Brain pericyte (primary cell): ENCODE data around the gene SLAMF8.

Experiments used
- DNase-seq: peaks from one replicate; pipeline ENCODE4 v3.0.0-alpha.2; 2012; ENCODE audit warnings: low read depth, low spot score

Gene SLAMF8

GRCh38 chr1:159826441-159827101 is at the start of gene SLAMF8:
Gene SLAMF8, plus strand, starts transcription at chr1:159826873. Its CDS starts 26 bp downstream, at chr1:159826899.
- no peak for DNase-seq

- DNase-seq = no peak
Measured at GRCh38 chr1:159778266-159778665, 48.4 kb upstream of the SLAMF8 start.

GRCh38 chr1:159779403-159779851 is 47.2 kb upstream of the SLAMF8 start:
- no peak for DNase-seq

GRCh38 chr1:159780583-159781582 is 45.8 kb upstream of the SLAMF8 start, which contains the start of gene DUSP23:
Gene DUSP23, plus strand, starts transcription at chr1:159780962. Its CDS starts 139 bp downstream, at chr1:159781101.
- peak; percentile 98 for DNase-seq

- no peak for DNase-seq
Measured at GRCh38 chr1:159781992-159782391, 44.7 kb upstream of the SLAMF8 start.

- no peak for DNase-seq
Measured at GRCh38 chr1:159783724-159784123, 42.9 kb upstream of the SLAMF8 start.

- no peak for DNase-seq
Measured at GRCh38 chr1:159786465-159786864, 40.2 kb upstream of the SLAMF8 start.

GRCh38 chr1:159786966-159787365 is 39.7 kb upstream of the SLAMF8 start:
- DNase-seq = no peak

- no peak for DNase-seq
Measured at GRCh38 chr1:159790237-159790917, 36.3 kb upstream of the SLAMF8 start.

GRCh38 chr1:159791031-159791430 is 35.6 kb upstream of the SLAMF8 start:
- no peak for DNase-seq

- no peak for DNase-seq
Measured at GRCh38 chr1:159791461-159791860, 35.2 kb upstream of the SLAMF8 start.

- DNase-seq = no peak
Measured at GRCh38 chr1:159795534-159795933, 31.1 kb upstream of the SLAMF8 start.

- peak; percentile 42 for DNase-seq
Measured at GRCh38 chr1:159798893-159799292, 27.8 kb upstream of the SLAMF8 start.

GRCh38 chr1:159799446-159799985 is 27.2 kb upstream of the SLAMF8 start:
- no peak for DNase-seq

- DNase-seq = no peak
Measured at GRCh38 chr1:159800177-159800930, 26.3 kb upstream of the SLAMF8 start.

GRCh38 chr1:159802111-159802510 is 24.6 kb upstream of the SLAMF8 start, which contains the start of gene FCRL6:
Gene FCRL6, plus strand, starts transcription at chr1:159802360. Its CDS starts 65 bp downstream, at chr1:159802425.
- no peak for DNase-seq

- no peak for DNase-seq
Measured at GRCh38 chr1:159803956-159804689, 22.6 kb upstream of the SLAMF8 start.

- DNase-seq = no peak
Measured at GRCh38 chr1:159804924-159805323, 21.7 kb upstream of the SLAMF8 start.

- no peak for DNase-seq
Measured at GRCh38 chr1:159815926-159816325, 10.7 kb upstream of the SLAMF8 start.
